Astrocyte (in vitro differentiated cells and primary cell): Measurements from ENCODE around the gene SH3BP5L. TPM values are rescaled to one million over a fixed set of nuclear protein-coding genes. Genes with fewer than 3 reads are reported as not detected.

Source experiments
- DNase-seq: peaks from one replicate; pipeline ENCODE4 v3.0.0-alpha.2; 2010; ENCODE audit warnings: low read depth
- FAIRE-seq: peaks from 2 replicates; lab custom pipeline; 2011; peaks lifted over from hg19 to GRCh38; lab: Jason Lieb, UNC
- H2AFZ ChIP-seq: 2 replicates; pipeline ENCODE4 v1.6.0; 2012; ENCODE audit warnings: low read depth, low read length, inconsistent platforms
- H3K27ac ChIP-seq: 2 replicates; pipeline ENCODE4 v1.5.1; 2011; ENCODE audit warnings: low read depth, low read length, inconsistent platforms
- H3K27me3 ChIP-seq: 2 replicates; pipeline ENCODE4 v1.6.0; 2011; ENCODE audit warnings: low read length, inconsistent platforms; ENCODE audit not compliant: insufficient read depth
- H3K36me3 ChIP-seq: 2 replicates; pipeline ENCODE4 v1.5.1; 2011; ENCODE audit warnings: low read length, inconsistent platforms; ENCODE audit not compliant: insufficient read depth
- H3K4me1 ChIP-seq: 2 replicates; pipeline ENCODE4 v1.5.1; 2011; ENCODE audit warnings: low read length, inconsistent platforms; ENCODE audit not compliant: insufficient read depth
- H3K4me2 ChIP-seq: 2 replicates; pipeline ENCODE4 v1.6.0; 2012; ENCODE audit warnings: low read length, inconsistent platforms
- H3K4me3 ChIP-seq: 2 replicates; pipeline ENCODE4 v1.5.1; 2011; ENCODE audit warnings: low read depth, mild to moderate bottlenecking, low read length, inconsistent platforms; ENCODE audit not compliant: insufficient read depth
- H3K79me2 ChIP-seq: 2 replicates; pipeline ENCODE4 v1.6.0; 2012; ENCODE audit warnings: mild to moderate bottlenecking, low read length, inconsistent platforms; ENCODE audit not compliant: insufficient read depth
- H3K9ac ChIP-seq: 2 replicates; pipeline ENCODE4 v1.6.0; 2012; ENCODE audit warnings: mild to moderate bottlenecking, low read length, inconsistent platforms
- H3K9me3 ChIP-seq: 2 replicates; pipeline ENCODE4 v1.5.1; 2012; ENCODE audit warnings: low read depth, mild to moderate bottlenecking, low read length, inconsistent platforms; ENCODE audit not compliant: insufficient read depth
- H4K20me1 ChIP-seq: 2 replicates; pipeline ENCODE4 v1.6.0; 2012; ENCODE audit warnings: low read length, inconsistent platforms; ENCODE audit not compliant: insufficient read depth
- H3K27ac Mint-ChIP-seq: one replicate; pipeline ENCODE4 v1.8.0; 2021; ENCODE audit warnings: mild to moderate bottlenecking, mixed read lengths; ENCODE audit not compliant: unreplicated experiment
- H3K27me3 Mint-ChIP-seq: one replicate; pipeline ENCODE4 v1.8.0; 2021; ENCODE audit warnings: low read depth, mixed read lengths; ENCODE audit not compliant: unreplicated experiment
- H3K36me3 Mint-ChIP-seq: one replicate; pipeline ENCODE4 v1.8.0; 2021; ENCODE audit warnings: low read depth, mixed read lengths; ENCODE audit not compliant: unreplicated experiment
- H3K4me1 Mint-ChIP-seq: one replicate; pipeline ENCODE4 v1.8.0; 2021; ENCODE audit warnings: low read depth, mixed read lengths; ENCODE audit not compliant: unreplicated experiment
- H3K4me3 Mint-ChIP-seq: one replicate; pipeline ENCODE4 v1.8.0; 2021; ENCODE audit warnings: mild to moderate bottlenecking, moderate library complexity, mixed read lengths; ENCODE audit not compliant: unreplicated experiment
- H3K9me3 Mint-ChIP-seq: one replicate; pipeline ENCODE4 v1.8.0; 2021; ENCODE audit warnings: mild to moderate bottlenecking, mixed read lengths; ENCODE audit not compliant: unreplicated experiment
- EZH2 ChIP-seq: IDR thresholded peaks from 2 replicates; pipeline ENCODE4 v1.6.1; 2012; ENCODE audit warnings: mild to moderate bottlenecking, low read length, inconsistent platforms; ENCODE audit not compliant: insufficient read depth
- total RNA-seq: library from RNA; stranded (reverse); gene quantifications from 2 replicates; pipeline ENCODE4 v1.2.1, GENCODE V29; 2021
- TF ChIP-seq, protein P1 (sequence below): IDR thresholded peaks from 2 replicates; pipeline ENCODE4 v1.5.1; 2011; ENCODE audit warnings: low read depth, mild to moderate bottlenecking, inconsistent platforms, low read length, moderate library complexity; ENCODE audit not compliant: insufficient read depth

SH3BP5L gene
- total RNA-seq, 1 donor from 2014 or later: 37.7 TPM

DNA sequence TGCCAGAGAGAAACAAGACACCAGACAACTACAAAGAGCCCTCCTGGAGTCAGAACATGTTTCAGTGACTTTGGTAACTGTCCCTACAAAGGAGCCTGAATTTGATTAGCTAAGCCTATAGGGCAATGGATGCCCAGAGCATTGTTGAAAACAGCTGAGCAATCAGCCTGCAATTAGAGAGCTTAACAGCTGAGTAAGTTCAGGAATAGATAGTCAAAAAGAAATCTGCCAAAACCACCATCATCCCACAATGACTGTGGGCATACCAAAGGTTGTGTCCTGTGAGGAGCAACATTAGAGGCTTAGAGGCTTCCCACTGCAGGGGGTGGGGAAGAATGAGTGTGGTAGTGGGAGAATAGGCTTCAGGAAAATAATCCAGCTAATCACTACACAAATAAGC is 32.1 kb downstream of the SH3BP5L start:
- H3K79me2 ChIP-seq: no peaks in the 10 kb centered on the region

GRCh38 chr1:248792342-248792741 is 33.4 kb downstream of the SH3BP5L start:
- Mint-ChIP-seq H3K36me3 (no peaks in the 10 kb centered on the region), H3K9me3 (peaks cover 2% of the 10 kb centered on the region), H3K4me3 (no peak overlapping the region), H3K4me1 (no peaks in the 10 kb centered on the region), H3K27me3 (peaks cover 6% of the 10 kb centered on the region), H3K27ac (no peak overlapping the region)
- Histone ChIP-seq H4K20me1 (no peaks in the 10 kb centered on the region), H3K4me1 (no peaks in the 10 kb centered on the region), H3K79me2 (no peaks in the 10 kb centered on the region), H3K9ac (no peak overlapping the region), H3K36me3 (no peaks in the 10 kb centered on the region), H2AFZ (no peak overlapping the region), H3K9me3 (no peaks in the 10 kb centered on the region), H3K27ac (no peak overlapping the region), H3K4me2 (no peak overlapping the region), H3K4me3 (no peak overlapping the region), H3K27me3 (no peaks in the 10 kb centered on the region)
- TF ChIP-seq EZH2: no peak
- TF ChIP-seq, protein P1, sequence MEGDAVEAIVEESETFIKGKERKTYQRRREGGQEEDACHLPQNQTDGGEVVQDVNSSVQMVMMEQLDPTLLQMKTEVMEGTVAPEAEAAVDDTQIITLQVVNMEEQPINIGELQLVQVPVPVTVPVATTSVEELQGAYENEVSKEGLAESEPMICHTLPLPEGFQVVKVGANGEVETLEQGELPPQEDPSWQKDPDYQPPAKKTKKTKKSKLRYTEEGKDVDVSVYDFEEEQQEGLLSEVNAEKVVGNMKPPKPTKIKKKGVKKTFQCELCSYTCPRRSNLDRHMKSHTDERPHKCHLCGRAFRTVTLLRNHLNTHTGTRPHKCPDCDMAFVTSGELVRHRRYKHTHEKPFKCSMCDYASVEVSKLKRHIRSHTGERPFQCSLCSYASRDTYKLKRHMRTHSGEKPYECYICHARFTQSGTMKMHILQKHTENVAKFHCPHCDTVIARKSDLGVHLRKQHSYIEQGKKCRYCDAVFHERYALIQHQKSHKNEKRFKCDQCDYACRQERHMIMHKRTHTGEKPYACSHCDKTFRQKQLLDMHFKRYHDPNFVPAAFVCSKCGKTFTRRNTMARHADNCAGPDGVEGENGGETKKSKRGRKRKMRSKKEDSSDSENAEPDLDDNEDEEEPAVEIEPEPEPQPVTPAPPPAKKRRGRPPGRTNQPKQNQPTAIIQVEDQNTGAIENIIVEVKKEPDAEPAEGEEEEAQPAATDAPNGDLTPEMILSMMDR: no peak
- DNase-seq (no peak), FAIRE-seq (no peak)

More for the DNA sequence above, 32.1 kb downstream of the SH3BP5L start:
- Mint-ChIP-seq H3K4me3 (no peak overlapping the region), H3K9me3 (peaks cover 2% of the 10 kb centered on the region), H3K27ac (no peak overlapping the region), H3K4me1 (no peaks in the 10 kb centered on the region), H3K36me3 (no peaks in the 10 kb centered on the region), H3K27me3 (peaks cover 3% of the 10 kb centered on the region)
- Histone ChIP-seq H3K27me3 (no peaks in the 10 kb centered on the region), H3K4me1 (no peaks in the 10 kb centered on the region), H3K4me2 (no peak overlapping the region), H3K9ac (no peak overlapping the region), H3K27ac (no peak overlapping the region), H2AFZ (no peak overlapping the region), H3K4me3 (no peak overlapping the region), H3K36me3 (no peaks in the 10 kb centered on the region), H3K9me3 (no peaks in the 10 kb centered on the region), H4K20me1 (no peaks in the 10 kb centered on the region)
- no peak for TF ChIP-seq EZH2
- TF ChIP-seq, protein P1: no peak
- FAIRE-seq: no peak
- no peak for DNase-seq

DNA sequence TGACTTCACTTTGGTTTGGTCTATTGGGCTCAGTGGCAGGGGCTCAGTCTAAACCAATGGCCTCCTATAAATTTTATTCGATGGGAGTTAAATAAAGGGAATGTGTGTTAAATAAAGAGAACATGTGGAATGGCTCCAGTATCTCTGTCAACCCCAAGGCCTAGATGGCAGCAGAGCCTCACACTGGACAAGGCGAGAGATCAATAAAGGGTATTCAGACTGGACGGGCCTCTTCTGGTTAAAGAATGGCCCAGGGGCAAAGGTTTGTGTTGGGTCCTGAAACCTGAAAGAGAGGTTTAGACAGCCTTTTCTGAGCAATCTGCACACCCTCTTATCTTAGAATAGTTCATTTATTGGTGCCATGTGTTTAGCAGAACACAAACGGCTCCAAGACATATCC is 34.7 kb downstream of the SH3BP5L start:
- Mint-ChIP-seq H3K27me3 (peaks cover 3% of the 10 kb centered on the region), H3K27ac (no peak overlapping the region), H3K4me3 (no peak overlapping the region), H3K4me1 (no peaks in the 10 kb centered on the region), H3K36me3 (no peaks in the 10 kb centered on the region), H3K9me3 (peaks cover 3% of the 10 kb centered on the region)
- no peak overlapping the region for H3K4me2 ChIP-seq
- no peaks in the 10 kb centered on the region for H3K9me3 ChIP-seq
- no peaks in the 10 kb centered on the region for H3K36me3 ChIP-seq
- H2AFZ ChIP-seq: no peak overlapping the region
- H3K4me1 ChIP-seq: no peaks in the 10 kb centered on the region
- FAIRE-seq (no peak), DNase-seq (no peak)
- no peak overlapping the region for H3K9ac ChIP-seq
- H3K79me2 ChIP-seq: no peaks in the 10 kb centered on the region
- TF ChIP-seq EZH2: no peak
- no peak overlapping the region for H3K4me3 ChIP-seq
- no peak overlapping the region for H3K27ac ChIP-seq
- no peaks in the 10 kb centered on the region for H4K20me1 ChIP-seq
- no peaks in the 10 kb centered on the region for H3K27me3 ChIP-seq
